Tibial artery (tissue), 4 donors: ENCODE results near the gene ZFP14.

Source experiments
- DNase-seq, 2 donors: peaks; one replicate each; pipeline ENCODE4 v3.0.0-alpha.2; 2019
- H3K27ac ChIP-seq, 2 donors: fragments of 200-600 bp; sonication (generic) in 1 of 2; 1 replicate in 1 of 2; 2 replicates in 1 of 2; pipeline ENCODE4 v1.5.1; 2018 to 2019; ENCODE audit warnings: mild to moderate bottlenecking in 1 of 2
- H3K27me3 ChIP-seq, 2 donors: fragments of 200-600 bp; sonication (generic) in 1 of 2; one replicate each; pipeline versions ENCODE4 v1.5.1 to v1.6.0; 2016 to 2019
- H3K36me3 ChIP-seq, 3 donors: fragments of 200-600 bp; sonication (generic) in 2 of 3; one replicate each; pipeline ENCODE4 v1.5.1; 2016 to 2019; ENCODE audit warnings: mild to moderate bottlenecking in 2 of 3
- H3K4me1 ChIP-seq, 4 donors: fragments of 200-600 bp; sonication (generic) in 2 of 4; 1 replicate in 3 of 4; 2 replicates in 1 of 4; pipeline ENCODE4 v1.5.1; 2016 to 2019
- H3K4me3 ChIP-seq, 2 donors: fragments of 200-600 bp; sonication (generic) in 1 of 2; 1 replicate in 1 of 2; 2 replicates in 1 of 2; pipeline ENCODE4 v1.5.1; 2018 to 2019; ENCODE audit warnings: mild to moderate bottlenecking in 2 of 2
- H3K9me3 ChIP-seq, 3 donors: fragments of 200-600 bp; sonication (generic) in 1 of 3; one replicate each; pipeline ENCODE4 v1.5.1; 2016 to 2019
- intact Hi-C: fragments of 100-400 bp; cut with DNase I; formaldehyde crosslinking; loops from one replicate; pipeline ENCODE4 v1.15.0; 2023; ENCODE audit warnings: low total_unique reads
- TF ChIP-seq, protein P1 (sequence below), 2 experiments: fragments of 200-600 bp in 1 of 2; fragments of 450-650 bp in 1 of 2; IDR thresholded peaks; one replicate each; pipeline ENCODE4 v1.5.1; 2017 to 2019; ENCODE audit warnings: antibody characterized with exemption in 2 of 2, mild to moderate bottlenecking in 1 of 2, moderate library complexity in 1 of 2

The ZFP14 gene

DNA sequence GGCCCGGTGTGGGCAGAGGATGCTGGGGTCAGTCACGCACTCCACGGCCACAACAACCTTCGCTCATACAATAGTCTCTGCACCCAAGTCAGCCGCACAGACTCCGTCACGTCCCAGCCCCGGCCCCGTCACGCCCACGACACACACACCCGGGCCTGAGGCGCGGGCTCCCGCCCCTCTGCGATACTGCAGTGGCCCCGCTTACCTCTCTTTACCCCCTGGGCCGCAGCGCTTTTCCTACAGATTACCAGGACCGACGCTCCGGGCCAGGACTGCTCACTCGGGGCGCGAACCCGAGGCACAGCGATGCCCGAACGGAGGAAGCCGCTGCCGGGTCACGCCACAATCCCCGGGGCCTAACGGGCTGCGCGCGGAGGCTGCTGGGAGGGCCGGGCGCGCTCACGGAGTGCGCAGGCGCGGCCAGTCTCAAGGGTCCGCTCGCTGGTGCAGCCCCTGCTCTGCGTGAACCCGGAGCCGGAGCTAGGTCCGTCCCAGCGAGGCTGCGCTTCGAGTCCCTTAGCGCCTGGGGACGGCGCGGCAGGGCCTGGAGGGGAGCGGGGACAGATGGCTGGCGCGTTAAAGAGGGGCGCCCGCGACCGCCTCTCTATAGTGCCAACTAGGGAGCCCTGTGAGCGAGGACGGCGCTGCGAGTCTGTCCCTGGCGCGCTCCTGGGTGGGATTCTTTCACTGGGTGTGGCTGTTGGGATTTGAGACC lies 39.4 kb upstream of the ZFP14 start, which contains the start of gene ZFP82:
TSS of gene ZFP82 (minus strand) at position 358 of the 715 bp plus-strand sequence. CDS start 8,855 bp downstream, outside the sequence.
- peaks cover 0 to 19% (median 15%) of the 10 kb centered on the region in 4 donors for H3K4me1 ChIP-seq
- intact Hi-C loops, result no loop called here
- H3K27ac ChIP-seq, result peak within 1 kb of the TSS; percentile 87 to 99
- H3K4me3 ChIP-seq, result peak within 1 kb of the TSS; percentile 67 to 72
- peak; percentile 61 to 87 for DNase-seq
- H3K27me3 ChIP-seq, result no peaks in the 10 kb centered on the region
- H3K36me3 ChIP-seq, result no peaks in the 10 kb centered on the region
- H3K9me3 ChIP-seq, result peaks cover 0 to 5% (median 0%) of the 10 kb centered on the region in 3 donors
- TF ChIP-seq, protein P1, sequence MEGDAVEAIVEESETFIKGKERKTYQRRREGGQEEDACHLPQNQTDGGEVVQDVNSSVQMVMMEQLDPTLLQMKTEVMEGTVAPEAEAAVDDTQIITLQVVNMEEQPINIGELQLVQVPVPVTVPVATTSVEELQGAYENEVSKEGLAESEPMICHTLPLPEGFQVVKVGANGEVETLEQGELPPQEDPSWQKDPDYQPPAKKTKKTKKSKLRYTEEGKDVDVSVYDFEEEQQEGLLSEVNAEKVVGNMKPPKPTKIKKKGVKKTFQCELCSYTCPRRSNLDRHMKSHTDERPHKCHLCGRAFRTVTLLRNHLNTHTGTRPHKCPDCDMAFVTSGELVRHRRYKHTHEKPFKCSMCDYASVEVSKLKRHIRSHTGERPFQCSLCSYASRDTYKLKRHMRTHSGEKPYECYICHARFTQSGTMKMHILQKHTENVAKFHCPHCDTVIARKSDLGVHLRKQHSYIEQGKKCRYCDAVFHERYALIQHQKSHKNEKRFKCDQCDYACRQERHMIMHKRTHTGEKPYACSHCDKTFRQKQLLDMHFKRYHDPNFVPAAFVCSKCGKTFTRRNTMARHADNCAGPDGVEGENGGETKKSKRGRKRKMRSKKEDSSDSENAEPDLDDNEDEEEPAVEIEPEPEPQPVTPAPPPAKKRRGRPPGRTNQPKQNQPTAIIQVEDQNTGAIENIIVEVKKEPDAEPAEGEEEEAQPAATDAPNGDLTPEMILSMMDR (IDR thresholded peaks at IDR 0.05), result no peak

DNA sequence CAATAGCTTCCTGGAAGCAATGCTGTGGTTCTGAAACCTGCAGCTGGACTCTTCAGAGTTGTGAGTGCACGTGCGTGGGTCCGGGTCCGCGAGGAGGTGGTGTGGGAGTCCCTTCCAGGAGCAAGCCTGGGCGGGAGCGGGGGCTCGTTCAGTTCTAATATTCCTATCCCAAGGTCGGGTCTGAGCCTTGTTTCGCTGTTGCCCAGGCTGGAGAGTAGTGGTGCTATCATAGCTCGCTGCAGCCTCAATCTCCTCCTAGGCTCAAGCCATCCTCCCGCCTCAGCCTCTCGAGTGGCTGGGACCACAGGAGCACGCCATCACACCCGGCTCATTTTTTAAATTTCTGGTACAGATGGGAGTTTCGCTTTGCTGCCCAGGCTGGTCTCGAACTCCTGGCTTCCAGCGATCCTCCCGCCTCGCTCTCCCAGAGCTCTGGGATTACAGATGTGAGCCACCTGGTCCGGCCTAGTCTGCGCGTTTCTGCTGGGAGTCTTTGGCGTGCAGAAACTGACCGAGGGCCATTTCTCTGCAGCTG lies 38.8 kb upstream of the ZFP14 start:
- H3K9me3 ChIP-seq, result peaks cover 0 to 9% (median 0%) of the 10 kb centered on the region in 3 donors
- no peak for DNase-seq
- H3K4me3 ChIP-seq, result peak overlapping the region; percentile 67 to 72
- peaks cover 0 to 6% (median 0%) of the 10 kb centered on the region in 3 donors for H3K36me3 ChIP-seq
- TF ChIP-seq, protein P1 (IDR thresholded peaks at IDR 0.05), result no peak
- peak overlapping the region; percentile 87 to 99 for H3K27ac ChIP-seq
- intact Hi-C loops, result no loop called here
- H3K4me1 ChIP-seq, result peaks cover 0 to 19% (median 15%) of the 10 kb centered on the region in 4 donors
- no peaks in the 10 kb centered on the region for H3K27me3 ChIP-seq

DNA sequence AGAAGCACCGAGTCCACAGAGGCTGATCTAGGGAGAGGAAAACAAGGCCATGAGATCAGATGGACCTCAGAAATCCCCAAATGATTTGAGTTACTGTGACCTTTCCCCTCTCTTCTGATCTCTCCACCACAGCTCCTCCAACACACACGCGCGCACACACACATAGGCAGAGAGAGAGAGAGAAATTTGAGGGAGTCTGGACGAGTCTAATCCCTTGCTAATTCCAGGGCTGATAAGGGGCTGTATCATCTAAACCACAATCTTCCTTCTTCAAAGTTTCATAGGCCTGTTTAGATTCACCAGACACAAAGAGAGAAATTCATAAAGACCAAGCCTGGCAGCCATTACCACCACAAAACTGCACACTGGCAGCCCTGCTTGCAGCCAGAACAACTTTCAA lies 30.8 kb upstream of the ZFP14 start:
- H3K9me3 ChIP-seq, result peaks cover 0 to 18% (median 0%) of the 10 kb centered on the region in 3 donors
- H3K4me3 ChIP-seq, result no peak overlapping the region
- H3K36me3 ChIP-seq, result peaks cover 54 to 73% (median 57%) of the 10 kb centered on the region in 3 donors
- TF ChIP-seq, protein P1 (IDR thresholded peaks at IDR 0.05), result no peak
- no peaks in the 10 kb centered on the region for H3K4me1 ChIP-seq
- intact Hi-C loops, result no loop called here
- H3K27me3 ChIP-seq, result no peaks in the 10 kb centered on the region
- no peak for DNase-seq
- no peak overlapping the region for H3K27ac ChIP-seq

DNA sequence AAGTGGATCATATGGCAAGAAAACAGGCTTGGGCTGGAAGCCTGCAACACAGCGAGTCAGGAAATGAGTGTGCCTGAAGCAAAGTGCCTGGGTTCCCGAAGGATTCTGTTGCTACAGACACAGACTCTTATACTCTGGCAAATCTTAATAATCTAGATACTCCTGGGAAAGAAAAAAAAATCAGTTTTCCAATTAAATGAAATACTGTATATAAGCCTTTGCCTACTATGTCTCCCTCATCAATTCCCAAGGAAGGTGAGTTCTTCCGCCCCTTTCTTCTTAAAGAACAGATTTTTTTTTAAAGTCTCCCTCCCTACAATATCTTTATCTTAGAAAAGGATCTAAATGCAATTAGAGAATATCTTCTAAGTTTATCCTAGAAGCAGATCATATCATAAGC lies 29.1 kb upstream of the ZFP14 start:
- TF ChIP-seq, protein P1 (IDR thresholded peaks at IDR 0.05), result no peak
- Histone ChIP-seq H3K27ac (no peak overlapping the region), H3K4me3 (no peak overlapping the region), H3K4me1 (no peaks in the 10 kb centered on the region), H3K27me3 (no peaks in the 10 kb centered on the region), H3K36me3 (peaks cover 72 to 87% (median 75%) of the 10 kb centered on the region in 3 donors), H3K9me3 (peaks cover 0 to 13% (median 0%) of the 10 kb centered on the region in 3 donors)
- DNase-seq, result no peak
- intact Hi-C loops, result no loop called here

DNA sequence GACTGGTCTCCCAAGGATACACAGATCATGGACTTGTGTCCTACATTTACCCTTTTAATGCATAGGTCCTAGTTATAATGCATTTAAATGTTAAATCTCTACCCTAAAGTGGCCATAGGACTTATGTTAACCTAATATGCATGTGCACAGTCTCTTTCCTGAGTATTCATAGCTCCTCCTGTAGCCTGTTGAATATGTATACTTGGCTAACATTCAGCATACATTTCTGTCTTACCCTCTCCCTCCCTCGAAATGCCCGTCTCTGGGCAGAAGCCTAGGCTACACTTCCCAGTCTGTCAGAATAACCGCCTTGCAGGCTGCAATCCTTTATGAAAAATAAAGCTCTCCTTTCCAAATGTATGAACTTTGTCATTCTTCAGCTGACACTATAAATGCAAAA lies 25.5 kb upstream of the ZFP14 start:
- Histone ChIP-seq H3K9me3 (peaks cover 0 to 30% (median 0%) of the 10 kb centered on the region in 3 donors), H3K27me3 (no peaks in the 10 kb centered on the region), H3K4me3 (no peak overlapping the region), H3K27ac (no peak overlapping the region), H3K4me1 (no peaks in the 10 kb centered on the region), H3K36me3 (peaks cover 95 to 100% (median 96%) of the 10 kb centered on the region in 3 donors)
- intact Hi-C loops, result no loop called here
- DNase-seq, result no peak
- TF ChIP-seq, protein P1 (IDR thresholded peaks at IDR 0.05), result no peak
